Keratinocyte (primary cell): Measurements from ENCODE around the gene GATD1. TPM values are rescaled to one million over a fixed set of nuclear protein-coding genes. Genes with fewer than 3 reads are reported as not detected.
"Not testable (repeated sequence)": the region's sequence is repeated elsewhere in the genome, so short reads cannot be mapped to it uniquely, and the experiment has no call there.

Experiments used
- DNase-seq: peaks from one replicate; pipeline ENCODE4 v3.0.0-alpha.2; 2011; ENCODE audit warnings: low read depth, missing footprints, low spot score
- FAIRE-seq: peaks from 2 replicates; lab custom pipeline; 2011; peaks lifted over from hg19 to GRCh38; lab: Jason Lieb, UNC
- H2AFZ ChIP-seq: 2 replicates; pipeline ENCODE4 v1.6.0; 2012; ENCODE audit warnings: low read length, control low read depth, inconsistent platforms; ENCODE audit not compliant: control insufficient read depth
- H3K27ac ChIP-seq: 2 replicates; pipeline ENCODE4 v1.5.1; 2011; ENCODE audit warnings: low read length; ENCODE audit not compliant: control insufficient read depth, insufficient read depth
- H3K27me3 ChIP-seq: 3 replicates; pipeline ENCODE4 v1.6.0; 2011; ENCODE audit warnings: low read length; ENCODE audit not compliant: control insufficient read depth, insufficient read depth; ENCODE audit errors: extremely low read depth
- H3K36me3 ChIP-seq, 2 experiments: 2 replicates in 1 of 2; 3 replicates in 1 of 2; pipeline ENCODE4 v1.5.1; 2011; ENCODE audit warnings: low read length in 2 of 2, mild to moderate bottlenecking in 1 of 2; ENCODE audit not compliant: control insufficient read depth in 2 of 2, insufficient read depth in 2 of 2; ENCODE audit errors: extremely low read depth in 1 of 2
- H3K4me1 ChIP-seq: 3 replicates; pipeline ENCODE4 v1.5.1; 2011; ENCODE audit warnings: low read length; ENCODE audit not compliant: control insufficient read depth, insufficient read depth; ENCODE audit errors: extremely low read depth
- H3K4me2 ChIP-seq: 3 replicates; pipeline ENCODE4 v1.6.0; 2011; ENCODE audit warnings: low read depth, low read length; ENCODE audit not compliant: control insufficient read depth, insufficient read depth; ENCODE audit errors: extremely low read depth
- H3K4me3 ChIP-seq, 3 experiments: fragments of 200-600 bp in 1 of 3; sonication (generic) in 1 of 3; 2 replicates in 2 of 3; 3 replicates in 1 of 3; pipeline ENCODE4 v1.5.1; 2011 to 2016; ENCODE audit warnings: low read length in 3 of 3, mild to moderate bottlenecking in 3 of 3, control low read depth in 2 of 3, inconsistent platforms in 1 of 3, low read depth in 1 of 3, mixed read lengths in 1 of 3, mixed run types in 1 of 3, moderate library complexity in 1 of 3; ENCODE audit not compliant: control insufficient read depth in 2 of 3, insufficient read depth in 2 of 3; ENCODE audit errors: extremely low read depth in 1 of 3
- H3K79me2 ChIP-seq: 2 replicates; pipeline ENCODE4 v1.6.0; 2012; ENCODE audit warnings: low read length; ENCODE audit not compliant: control insufficient read depth, insufficient read depth
- H3K9ac ChIP-seq: 3 replicates; pipeline ENCODE4 v1.6.0; 2011; ENCODE audit warnings: low read length; ENCODE audit not compliant: control insufficient read depth, insufficient read depth; ENCODE audit errors: extremely low read depth
- H3K9me1 ChIP-seq: 3 replicates; pipeline ENCODE4 v1.6.0; 2011; ENCODE audit warnings: low read length; ENCODE audit not compliant: control insufficient read depth, insufficient read depth; ENCODE audit errors: extremely low read depth
- H3K9me3 ChIP-seq: 2 replicates; pipeline ENCODE4 v1.5.1; 2012; ENCODE audit warnings: low read depth, low read length; ENCODE audit not compliant: control insufficient read depth
- H4K20me1 ChIP-seq: 3 replicates; pipeline ENCODE4 v1.6.0; 2011; ENCODE audit warnings: low read length; ENCODE audit not compliant: control insufficient read depth, insufficient read depth; ENCODE audit errors: extremely low read depth
- CTCF ChIP-seq, 3 experiments: IDR thresholded peaks in 1 of 3; conservative IDR thresholded peaks in 1 of 3; optimal IDR thresholded peaks in 1 of 3; 2 replicates in 2 of 3; 3 replicates in 1 of 3; pipeline versions ENCODE3 to v1.5.1; 2011; ENCODE audit warnings: low read length in 3 of 3, mild to moderate bottlenecking in 3 of 3, moderate library complexity in 2 of 3, control low read depth in 1 of 3, inconsistent platforms in 1 of 3; ENCODE audit not compliant: insufficient read depth in 2 of 3; ENCODE audit errors: extremely low read depth in 1 of 3
- EZH2 ChIP-seq: IDR thresholded peaks from one replicate; pipeline ENCODE4 v1.6.1; 2012; ENCODE audit warnings: inconsistent platforms, mild to moderate bottlenecking, low read length, moderate library complexity
- dilution Hi-C: fragments of 300-500 bp; cut with MboI; formaldehyde crosslinking; loops from one replicate; pipeline ENCODE4 v1.7.0; 2020; ENCODE audit warnings: low sequenced_read_pairs; ENCODE audit not compliant: extremely low pct_ligation_motif_present
- polyA plus RNA-seq, 5 experiments: library from polyadenylated mRNA; depleted of rRNA in 3 of 5; stranded (reverse) in 3 of 5; stranded (forward) in 1 of 5; unstranded in 1 of 5; fragments of >200 nt; gene quantifications; 1 replicate in 1 of 5; 2 replicates in 3 of 5; 3 replicates in 1 of 5; pipeline versions ENCODE4 v1.2.1 to v1.2.3, GENCODE V29; 2011 to 2012; ENCODE audit warnings: missing spikeins in 2 of 5, low read depth in 1 of 5, low replicate concordance in 1 of 5

Gene GATD1
- polyA plus RNA-seq, 1 donor (not counting 4 experiments of a cell fraction or from before 2014, with no cell fraction given), result 24.4 TPM

GRCh38 chr11:742571-743201 is 34.6 kb downstream of the GATD1 start:
- dilution Hi-C loops, result no loop called here

GRCh38 chr11:742156-742546 is 35.1 kb downstream of the GATD1 start:
- H2AFZ ChIP-seq, result no peak overlapping the region
- DNase-seq, result no peak
- dilution Hi-C loops, result no loop called here
- no peak for FAIRE-seq
- TF ChIP-seq EZH2 (no peak), CTCF (optimal IDR thresholded peaks at IDR 0.05 in 1 of 3, IDR thresholded peaks at IDR 0.05 in 1 of 3, conservative IDR thresholded peaks at IDR 0.05 in 1 of 3; ENCODE audit: extremely low read depth in 1 of 3, insufficient read depth in 2 of 3, low read length in 3 of 3) (no peak)
- H4K20me1 ChIP-seq, result no peaks in the 10 kb centered on the region
- H3K4me3 ChIP-seq, result no peak overlapping the region
- peaks cover 17% of the 10 kb centered on the region for H3K4me1 ChIP-seq
- no peak overlapping the region for H3K27ac ChIP-seq
- H3K79me2 ChIP-seq, result no peaks in the 10 kb centered on the region
- no peak overlapping the region for H3K9ac ChIP-seq
- no peaks in the 10 kb centered on the region for H3K36me3 ChIP-seq
- no peaks in the 10 kb centered on the region for H3K9me1 ChIP-seq
- no peaks in the 10 kb centered on the region for H3K9me3 ChIP-seq
- no peak overlapping the region for H3K4me2 ChIP-seq
- no peaks in the 10 kb centered on the region for H3K27me3 ChIP-seq

More at GRCh38 chr11:742571-743201, 34.6 kb downstream of the GATD1 start:
- FAIRE-seq (no peak), DNase-seq (no peak)
- Histone ChIP-seq H3K4me1 (peaks cover 12% of the 10 kb centered on the region), H3K27me3 (no peaks in the 10 kb centered on the region), H4K20me1 (no peaks in the 10 kb centered on the region), H3K9me3 (no peaks in the 10 kb centered on the region), H3K4me2 (no peak overlapping the region), H2AFZ (no peak overlapping the region), H3K9me1 (no peaks in the 10 kb centered on the region), H3K27ac (no peak overlapping the region), H3K4me3 (no peak overlapping the region), H3K9ac (no peak overlapping the region), H3K36me3 (no peaks in the 10 kb centered on the region), H3K79me2 (peaks cover 4% of the 10 kb centered on the region)
- TF ChIP-seq EZH2 (no peak), CTCF (optimal IDR thresholded peaks at IDR 0.05 in 1 of 3, IDR thresholded peaks at IDR 0.05 in 1 of 3, conservative IDR thresholded peaks at IDR 0.05 in 1 of 3; ENCODE audit: extremely low read depth in 1 of 3, insufficient read depth in 2 of 3, low read length in 3 of 3) (no peak)

- peak; percentile 94 for FAIRE-seq
- H4K20me1 ChIP-seq, H3K27me3 ChIP-seq, H3K27ac ChIP-seq, H3K79me2 ChIP-seq, DNase-seq, H3K9me1 ChIP-seq, dilution Hi-C loops, H3K9me3 ChIP-seq, H3K36me3 ChIP-seq: not testable (repeated sequence)
- Histone ChIP-seq H3K9ac (peak overlapping the region; percentile 9), H3K4me1 (peaks cover 13% of the 10 kb centered on the region), H3K4me3 (peak overlapping the region in 2 of 3 experiments; percentile 22 to 37), H3K4me2 (peak overlapping the region; percentile 46), H2AFZ (peak overlapping the region; percentile 41)
Measured at GRCh38 chr11:737899-738298, 39.4 kb downstream of the GATD1 start.
